ENCODE data around the gene RBFOX2. TPM values are rescaled to one million over a fixed set of nuclear protein-coding genes. Genes with fewer than 3 reads are reported as not detected.

RBFOX2 gene
- total and polyA plus RNA-seq, 2 experiments from 2014 or later: 88.8 to 131 TPM

GRCh38 chr22:36042240-36042639 lies 13.6 kb upstream of the RBFOX2 start:
- no peak for ATAC-seq
- Mint-ChIP-seq H3K27ac (no peak overlapping the region), H3K36me3 (ENCODE audit: low read depth) (no peaks in the 10 kb centered on the region)

More at GRCh38 chr22:36042240-36042639, 13.6 kb upstream of the RBFOX2 start:
- no peak overlapping the region for H3K4me3 ChIP-seq
- no peaks in the 10 kb centered on the region for H3K27me3 ChIP-seq (ENCODE audit: insufficient read depth)
- no peak overlapping the region for H3K4me2 ChIP-seq
- Mint-ChIP-seq H3K4me1 (peaks cover 4% of the 10 kb centered on the region; the same call in 2 of the 3 replicates), H3K9me3 (no peaks in the 10 kb centered on the region; the same call in 2 of the 3 replicates), H3K4me3 (no peak overlapping the region), H3K27me3 (ENCODE audit: insufficient read depth, low read depth, poor library complexity) (peaks cover 8% of the 10 kb centered on the region)
- no peaks in the 10 kb centered on the region for H3K4me1 ChIP-seq (ENCODE audit: insufficient read depth)
- no peaks in the 10 kb centered on the region for H3F3A ChIP-seq (replicated peaks; ENCODE audit: low read depth)
- no peak for DNase-seq (ENCODE audit: low spot score)
- no peaks in the 10 kb centered on the region for H3K79me2 ChIP-seq (replicated peaks; ENCODE audit: insufficient read depth)
- no peak overlapping the region for H2AFZ ChIP-seq
- TF ChIP-seq POLR2AphosphoS5 (IDR thresholded peaks at IDR 0.05; ENCODE audit: low read depth): no peak
- no peak for TF ChIP-seq STAT1 (IDR thresholded peaks at IDR 0.05; ENCODE audit: unreplicated experiment)
- TF ChIP-seq, protein P1, sequence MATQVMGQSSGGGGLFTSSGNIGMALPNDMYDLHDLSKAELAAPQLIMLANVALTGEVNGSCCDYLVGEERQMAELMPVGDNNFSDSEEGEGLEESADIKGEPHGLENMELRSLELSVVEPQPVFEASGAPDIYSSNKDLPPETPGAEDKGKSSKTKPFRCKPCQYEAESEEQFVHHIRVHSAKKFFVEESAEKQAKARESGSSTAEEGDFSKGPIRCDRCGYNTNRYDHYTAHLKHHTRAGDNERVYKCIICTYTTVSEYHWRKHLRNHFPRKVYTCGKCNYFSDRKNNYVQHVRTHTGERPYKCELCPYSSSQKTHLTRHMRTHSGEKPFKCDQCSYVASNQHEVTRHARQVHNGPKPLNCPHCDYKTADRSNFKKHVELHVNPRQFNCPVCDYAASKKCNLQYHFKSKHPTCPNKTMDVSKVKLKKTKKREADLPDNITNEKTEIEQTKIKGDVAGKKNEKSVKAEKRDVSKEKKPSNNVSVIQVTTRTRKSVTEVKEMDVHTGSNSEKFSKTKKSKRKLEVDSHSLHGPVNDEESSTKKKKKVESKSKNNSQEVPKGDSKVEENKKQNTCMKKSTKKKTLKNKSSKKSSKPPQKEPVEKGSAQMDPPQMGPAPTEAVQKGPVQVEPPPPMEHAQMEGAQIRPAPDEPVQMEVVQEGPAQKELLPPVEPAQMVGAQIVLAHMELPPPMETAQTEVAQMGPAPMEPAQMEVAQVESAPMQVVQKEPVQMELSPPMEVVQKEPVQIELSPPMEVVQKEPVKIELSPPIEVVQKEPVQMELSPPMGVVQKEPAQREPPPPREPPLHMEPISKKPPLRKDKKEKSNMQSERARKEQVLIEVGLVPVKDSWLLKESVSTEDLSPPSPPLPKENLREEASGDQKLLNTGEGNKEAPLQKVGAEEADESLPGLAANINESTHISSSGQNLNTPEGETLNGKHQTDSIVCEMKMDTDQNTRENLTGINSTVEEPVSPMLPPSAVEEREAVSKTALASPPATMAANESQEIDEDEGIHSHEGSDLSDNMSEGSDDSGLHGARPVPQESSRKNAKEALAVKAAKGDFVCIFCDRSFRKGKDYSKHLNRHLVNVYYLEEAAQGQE (IDR thresholded peaks at IDR 0.05; ENCODE audit: unreplicated experiment): no peak
- TF ChIP-seq ZNF114 (CRISPR knock-in tag; IDR thresholded peaks at IDR 0.05): no peak
- TF ChIP-seq EZH2phosphoT487 (IDR thresholded peaks at IDR 0.05; ENCODE audit: unreplicated experiment): no peak
- TF ChIP-seq EZH2 (IDR thresholded peaks at IDR 0.05; ENCODE audit: low read depth, unreplicated experiment): no peak
- TF ChIP-seq, protein P2, sequence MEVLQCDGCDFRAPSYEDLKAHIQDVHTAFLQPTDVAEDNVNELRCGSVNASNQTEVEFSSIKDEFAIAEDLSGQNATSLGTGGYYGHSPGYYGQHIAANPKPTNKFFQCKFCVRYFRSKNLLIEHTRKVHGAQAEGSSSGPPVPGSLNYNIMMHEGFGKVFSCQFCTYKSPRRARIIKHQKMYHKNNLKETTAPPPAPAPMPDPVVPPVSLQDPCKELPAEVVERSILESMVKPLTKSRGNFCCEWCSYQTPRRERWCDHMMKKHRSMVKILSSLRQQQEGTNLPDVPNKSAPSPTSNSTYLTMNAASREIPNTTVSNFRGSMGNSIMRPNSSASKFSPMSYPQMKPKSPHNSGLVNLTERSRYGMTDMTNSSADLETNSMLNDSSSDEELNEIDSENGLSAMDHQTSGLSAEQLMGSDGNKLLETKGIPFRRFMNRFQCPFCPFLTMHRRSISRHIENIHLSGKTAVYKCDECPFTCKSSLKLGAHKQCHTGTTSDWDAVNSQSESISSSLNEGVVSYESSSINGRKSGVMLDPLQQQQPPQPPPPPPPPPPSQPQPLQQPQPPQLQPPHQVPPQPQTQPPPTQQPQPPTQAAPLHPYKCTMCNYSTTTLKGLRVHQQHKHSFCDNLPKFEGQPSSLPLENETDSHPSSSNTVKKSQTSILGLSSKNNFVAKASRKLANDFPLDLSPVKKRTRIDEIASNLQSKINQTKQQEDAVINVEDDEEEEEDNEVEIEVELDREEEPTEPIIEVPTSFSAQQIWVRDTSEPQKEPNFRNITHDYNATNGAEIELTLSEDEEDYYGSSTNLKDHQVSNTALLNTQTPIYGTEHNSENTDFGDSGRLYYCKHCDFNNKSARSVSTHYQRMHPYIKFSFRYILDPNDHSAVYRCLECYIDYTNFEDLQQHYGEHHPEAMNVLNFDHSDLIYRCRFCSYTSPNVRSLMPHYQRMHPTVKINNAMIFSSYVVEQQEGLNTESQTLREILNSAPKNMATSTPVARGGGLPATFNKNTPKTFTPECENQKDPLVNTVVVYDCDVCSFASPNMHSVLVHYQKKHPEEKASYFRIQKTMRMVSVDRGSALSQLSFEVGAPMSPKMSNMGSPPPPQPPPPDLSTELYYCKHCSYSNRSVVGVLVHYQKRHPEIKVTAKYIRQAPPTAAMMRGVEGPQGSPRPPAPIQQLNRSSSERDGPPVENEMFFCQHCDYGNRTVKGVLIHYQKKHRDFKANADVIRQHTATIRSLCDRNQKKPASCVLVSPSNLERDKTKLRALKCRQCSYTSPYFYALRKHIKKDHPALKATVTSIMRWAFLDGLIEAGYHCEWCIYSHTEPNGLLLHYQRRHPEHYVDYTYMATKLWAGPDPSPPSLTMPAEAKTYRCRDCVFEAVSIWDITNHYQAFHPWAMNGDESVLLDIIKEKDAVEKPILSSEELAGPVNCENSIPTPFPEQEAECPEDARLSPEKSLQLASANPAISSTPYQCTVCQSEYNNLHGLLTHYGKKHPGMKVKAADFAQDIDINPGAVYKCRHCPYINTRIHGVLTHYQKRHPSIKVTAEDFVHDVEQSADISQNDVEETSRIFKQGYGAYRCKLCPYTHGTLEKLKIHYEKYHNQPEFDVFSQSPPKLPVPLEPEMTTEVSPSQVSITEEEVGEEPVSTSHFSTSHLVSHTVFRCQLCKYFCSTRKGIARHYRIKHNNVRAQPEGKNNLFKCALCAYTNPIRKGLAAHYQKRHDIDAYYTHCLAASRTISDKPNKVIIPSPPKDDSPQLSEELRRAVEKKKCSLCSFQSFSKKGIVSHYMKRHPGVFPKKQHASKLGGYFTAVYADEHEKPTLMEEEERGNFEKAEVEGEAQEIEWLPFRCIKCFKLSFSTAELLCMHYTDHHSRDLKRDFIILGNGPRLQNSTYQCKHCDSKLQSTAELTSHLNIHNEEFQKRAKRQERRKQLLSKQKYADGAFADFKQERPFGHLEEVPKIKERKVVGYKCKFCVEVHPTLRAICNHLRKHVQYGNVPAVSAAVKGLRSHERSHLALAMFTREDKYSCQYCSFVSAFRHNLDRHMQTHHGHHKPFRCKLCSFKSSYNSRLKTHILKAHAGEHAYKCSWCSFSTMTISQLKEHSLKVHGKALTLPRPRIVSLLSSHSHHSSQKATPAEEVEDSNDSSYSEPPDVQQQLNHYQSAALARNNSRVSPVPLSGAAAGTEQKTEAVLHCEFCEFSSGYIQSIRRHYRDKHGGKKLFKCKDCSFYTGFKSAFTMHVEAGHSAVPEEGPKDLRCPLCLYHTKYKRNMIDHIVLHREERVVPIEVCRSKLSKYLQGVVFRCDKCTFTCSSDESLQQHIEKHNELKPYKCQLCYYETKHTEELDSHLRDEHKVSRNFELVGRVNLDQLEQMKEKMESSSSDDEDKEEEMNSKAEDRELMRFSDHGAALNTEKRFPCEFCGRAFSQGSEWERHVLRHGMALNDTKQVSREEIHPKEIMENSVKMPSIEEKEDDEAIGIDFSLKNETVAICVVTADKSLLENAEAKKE (CRISPR knock-in tag; IDR thresholded peaks at IDR 0.05): no peak
- no peak for TF ChIP-seq NANOG (IDR thresholded peaks at IDR 0.05; ENCODE audit: borderline replicate concordance)
- TF ChIP-seq JUNB (IDR thresholded peaks at IDR 0.05; ENCODE audit: unreplicated experiment): no peak
- no peak for TF ChIP-seq CTCF (conservative IDR thresholded peaks at IDR 0.05; ENCODE audit: low read depth in 2 of 2)
- TF ChIP-seq ETS1 (IDR thresholded peaks at IDR 0.05): no peak
- TF ChIP-seq ZNF331 (CRISPR knock-in tag; IDR thresholded peaks at IDR 0.05; ENCODE audit: low read depth): no peak
- TF ChIP-seq CREB1 (CRISPR knock-in tag; IDR thresholded peaks at IDR 0.05; ENCODE audit: low read depth): no peak
- H3K9me2 ChIP-seq (ENCODE audit: insufficient read depth): no peaks in the 10 kb centered on the region
- H3K36me3 ChIP-seq (ENCODE audit: insufficient read depth): no peaks in the 10 kb centered on the region
- H3K27ac ChIP-seq (ENCODE audit: low read depth): no peak overlapping the region
- H4K20me1 ChIP-seq (replicated peaks; ENCODE audit: insufficient read depth): no peaks in the 10 kb centered on the region

Measured in GM23338 (cell line).